Right lobe of liver (tissue), 4 donors: ENCODE data around the gene HEMK1.

Source experiments
- CTCF ChIP-seq, 4 donors: fragments of 200-600 bp in 3 of 4; fragments of 450-650 bp in 1 of 4; IDR thresholded peaks; one replicate each; pipeline versions ENCODE4 v1.5.1 to v1.8.0; 2016 to 2022; ENCODE audit warnings: antibody characterized with exemption in 4 of 4, mild to moderate bottlenecking in 2 of 4
- POLR2A ChIP-seq: fragments of 450-650 bp; IDR thresholded peaks from one replicate; pipeline ENCODE4 v1.6.1; 2017; ENCODE audit warnings: antibody characterized with exemption, mild to moderate bottlenecking
- donor health status: DM: no; HTN: no; CAD: no.
- donor health status: DM: no; HTN: no; CAD: no.
- donor health status: DM: no; HTN: yes; CAD: no.

- TF ChIP-seq CTCF (IDR thresholded peaks at IDR 0.05) (no peak), POLR2A (no peak)
Observed at GRCh38 chr3:50603261-50604109, 34.2 kb downstream of the HEMK1 start.
